Measurements from ENCODE around the gene GDF11. TPM values are rescaled to one million over a fixed set of nuclear protein-coding genes. Genes with fewer than 3 reads are reported as not detected.

Gene GDF11
- polyA plus RNA-seq, 1 of the 3 experiments (the other 2 are of a cell fraction), result 9.4 TPM

- Histone ChIP-seq H3K79me2 (ENCODE audit: insufficient read depth) (peaks cover 11% of the 10 kb centered on the region; the same call in 1 of the 2 replicates), H2AFZ (ENCODE audit: low read depth) (no peak overlapping the region), H3K4me2 (no peak overlapping the region), H3K4me3 (ENCODE audit: low read depth in 2 of 2, low read length in 1 of 2) (no peak overlapping the region), H3F3A (replicated peaks; ENCODE audit: insufficient read depth) (peaks cover 18% of the 10 kb centered on the region), H3K27me3 (ENCODE audit: insufficient read depth) (no peaks in the 10 kb centered on the region), H3K36me3 (replicated peaks in 1 of 2; ENCODE audit: control insufficient read depth in 1 of 2, insufficient read depth in 2 of 2, low read length in 1 of 2) (peaks cover 47 to 60% of the 10 kb centered on the region in 2 experiments), H4K20me1 (ENCODE audit: insufficient read depth) (no peaks in the 10 kb centered on the region), H3K9me2 (no peaks in the 10 kb centered on the region), H3K9me3 (no peaks in the 10 kb centered on the region), H3K4me1 (ENCODE audit: control insufficient read depth in 1 of 2, insufficient read depth in 2 of 2, low read depth in 1 of 2, low read length in 1 of 2) (no peaks in the 10 kb centered on the region; a peak in 1 of 4 replicates), H3K9ac (no peak overlapping the region), H3K27ac (ENCODE audit: low read depth in 2 of 2, low read length in 1 of 2) (no peak overlapping the region)
- WGBS (ENCODE audit: low lambda C conversion rate), result 96% methylated on average over 6 of the region's 6 CpGs
- POLR2A ChIA-PET, result no interaction called here
- no peak for TF ChIP-seq POLR2AphosphoS5 (IDR thresholded peaks at IDR 0.05; ENCODE audit: low read depth, low read length)
- TF ChIP-seq GABPA (IDR thresholded peaks at IDR 0.05; ENCODE audit: low read depth), result no peak
- TF ChIP-seq SMC3 (IDR thresholded peaks at IDR 0.05; ENCODE audit: low read depth, low read length), result no peak
- TF ChIP-seq TEAD4 (IDR thresholded peaks at IDR 0.05; ENCODE audit: borderline replicate concordance, insufficient read depth), result no peak
- TF ChIP-seq RAD21 (IDR thresholded peaks at IDR 0.05; ENCODE audit: low read length), result no peak
- TF ChIP-seq ELF1 (IDR thresholded peaks at IDR 0.05), result no peak
- no peak for TF ChIP-seq YY1 (IDR thresholded peaks at IDR 0.05; ENCODE audit: low read depth)
- CTCF ChIA-PET, result interaction anchor here (1.0 to 1.5 kb wide), 2 partner anchors 22 to 166 kb away, joined by 3 to 6 read pairs; no protein-coding TSS in a partner anchor
- no peak for DNase-seq
These were observed 17.7 kb downstream of the GDF11 start for GRCh38 chr12:55760663-55761062.

GRCh38 chr12:55762646-55763045, 19.7 kb downstream of the GDF11 start:
- H2AFZ ChIP-seq (ENCODE audit: low read depth), result no peak overlapping the region
- H4K20me1 ChIP-seq (ENCODE audit: insufficient read depth), result no peaks in the 10 kb centered on the region
- H3K9me3 ChIP-seq, result no peaks in the 10 kb centered on the region
- H3K27ac ChIP-seq (ENCODE audit: low read depth in 2 of 2, low read length in 1 of 2), result no peak overlapping the region
- H3K9me2 ChIP-seq, result no peaks in the 10 kb centered on the region
- ChIA-PET CTCF (interaction anchor here (1.2 to 1.4 kb wide), 2 partner anchors 19 to 24 kb away, joined by 4 to 5 read pairs; no protein-coding TSS in a partner anchor), POLR2A (no interaction called here)
- no peak for DNase-seq
- H3K27me3 ChIP-seq (ENCODE audit: insufficient read depth), result no peaks in the 10 kb centered on the region
- no peak overlapping the region for H3K4me2 ChIP-seq
- no peak for TF ChIP-seq JUND (IDR thresholded peaks at IDR 0.05)
- TF ChIP-seq RCOR1 (IDR thresholded peaks at IDR 0.05; ENCODE audit: low read length), result no peak
- TF ChIP-seq TCF12 (IDR thresholded peaks at IDR 0.05), result no peak
- no peak for TF ChIP-seq MEF2A (IDR thresholded peaks at IDR 0.05; ENCODE audit: borderline replicate concordance, low read depth)
- TF ChIP-seq CTCF (IDR thresholded peaks at IDR 0.05), result no peak
- TF ChIP-seq PBX3 (IDR thresholded peaks at IDR 0.05), result no peak
- no peak for TF ChIP-seq NRF1 (IDR thresholded peaks at IDR 0.05; ENCODE audit: low read depth, low read length)
- TF ChIP-seq FOXM1 (IDR thresholded peaks at IDR 0.05; ENCODE audit: low read depth), result no peak
- TF ChIP-seq POLR2AphosphoS5 (IDR thresholded peaks at IDR 0.05; ENCODE audit: low read depth, low read length), result no peak
- TF ChIP-seq CHD2 (IDR thresholded peaks at IDR 0.05; ENCODE audit: low read length, partially characterized antibody), result no peak
- no peak for TF ChIP-seq ZBTB33 (IDR thresholded peaks at IDR 0.05; ENCODE audit: borderline replicate concordance, low read depth)
- no peak for TF ChIP-seq NFIC (IDR thresholded peaks at IDR 0.05; ENCODE audit: borderline replicate concordance)
- TF ChIP-seq EZH2phosphoT487 (IDR thresholded peaks at IDR 0.05; ENCODE audit: borderline replicate concordance, low read depth), result no peak
- TF ChIP-seq IRF3 (IDR thresholded peaks at IDR 0.05; ENCODE audit: low read depth, low read length), result no peak
- H3K4me1 ChIP-seq (ENCODE audit: control insufficient read depth in 1 of 2, insufficient read depth in 2 of 2, low read depth in 1 of 2, low read length in 1 of 2), result peaks cover 0 to 2% of the 10 kb centered on the region in 2 experiments; a peak in 1 of 4 replicates
- H3K79me2 ChIP-seq (ENCODE audit: insufficient read depth), result peaks cover 11% of the 10 kb centered on the region; the same call in 1 of the 2 replicates
- H3K9ac ChIP-seq, result no peak overlapping the region
- peaks cover 35 to 53% of the 10 kb centered on the region in 2 experiments for H3K36me3 ChIP-seq (replicated peaks in 1 of 2; ENCODE audit: control insufficient read depth in 1 of 2, insufficient read depth in 2 of 2, low read length in 1 of 2)
- H3F3A ChIP-seq (replicated peaks; ENCODE audit: insufficient read depth), result peaks cover 10% of the 10 kb centered on the region
- no peak overlapping the region for H3K4me3 ChIP-seq (ENCODE audit: low read depth in 2 of 2, low read length in 1 of 2)

Data from SK-N-SH (cell line).